HG02870 (cell line): ENCODE data around the gene CRYGD.

Experiments
- ATAC-seq: cut with Tn5 transposase; IDR thresholded peaks from one replicate; pipeline ENCODE4 v1.9.1; 2021; ENCODE audit warnings: mild to moderate bottlenecking, moderate library complexity; ENCODE audit not compliant: unreplicated experiment

CRYGD gene

GRCh38 chr2:208090420-208090819 is 33.9 kb downstream of the CRYGD start:
- no peak for ATAC-seq

GRCh38 chr2:208086029-208086428 is 38.3 kb downstream of the CRYGD start:
- no peak for ATAC-seq

- ATAC-seq, result no peak
These were observed 40.5 kb downstream of the CRYGD start for GRCh38 chr2:208083807-208084206.

- no peak for ATAC-seq
These were observed 47.0 kb downstream of the CRYGD start for GRCh38 chr2:208077276-208077675.

GRCh38 chr2:208074610-208075356 is 49.5 kb downstream of the CRYGD start:
- ATAC-seq, result no peak

- ATAC-seq, result peak; percentile 72
These were observed 52.0 kb downstream of the CRYGD start for GRCh38 chr2:208072250-208072892.
